HepG2 (cell line): ENCODE data around the gene NECAB2. TPM values are rescaled to one million over a fixed set of nuclear protein-coding genes. Genes with fewer than 3 reads are reported as not detected.

Experiments used
- ATAC-seq: fragments of 200-7000 bp; cut with Tn5 transposase; 3 replicates; pipeline ENCODE4 v1.9.1; 2020; ENCODE audit warnings: mild to moderate bottlenecking, moderate library complexity
- BruUV-seq: library from RNA; stranded (reverse); fragments of 400-500 nt; replicated peaks from 2 replicates; lab custom pipeline; 2021; lab: Mats Ljungman, UMichigan
- CTCF ChIA-PET: fragments of 300-600 bp; formaldehyde crosslinking; extraction: SDS; loops from one replicate; lab custom pipeline; 2021; ENCODE audit warnings: low total read pairs, inconsistent platforms, low intra/inter-chr PET ratio; lab: Yijun Ruan, JAX
- POLR2A ChIA-PET: fragments of 350-600 bp; sonication (Branson Sonifier 250); formaldehyde crosslinking; loops from one replicate; lab custom pipeline; 2020; ENCODE audit warnings: antibody characterized with exemption, inconsistent platforms; lab: Yijun Ruan, JAX
- DNase-seq: peaks from one replicate; pipeline ENCODE4 v3.0.0-alpha.2; 2015; ENCODE audit warnings: low spot score
- FAIRE-seq: peaks from 3 replicates; lab custom pipeline; 2011; peaks lifted over from hg19 to GRCh38; lab: Jason Lieb, UNC
- H2AFZ ChIP-seq: one replicate; pipeline ENCODE4 v1.6.1; 2011; ENCODE audit warnings: low read length, inconsistent platforms
- H3K27ac ChIP-seq: fragments of 300-600 bp; 3 replicates; pipeline ENCODE4 v1.8.0; 2011; ENCODE audit warnings: mixed run types, mild to moderate bottlenecking, mixed read lengths, low read length, inconsistent platforms; ENCODE audit not compliant: insufficient read depth; ENCODE audit errors: extremely low read length
- H3K27me3 ChIP-seq, 2 experiments: fragments of 200-600 bp in 1 of 2; 2 replicates in 1 of 2; 3 replicates in 1 of 2; pipeline versions ENCODE4 v1.6.0 to v1.8.0; 2011; ENCODE audit warnings: low read length in 2 of 2, mild to moderate bottlenecking in 2 of 2, moderate library complexity in 2 of 2, inconsistent platforms in 1 of 2; ENCODE audit not compliant: insufficient read depth in 2 of 2, control insufficient read depth in 1 of 2
- H3K36me3 ChIP-seq, 2 experiments: fragments of 200-600 bp in 1 of 2; replicated peaks in 1 of 2; 2 replicates in 1 of 2; 3 replicates in 1 of 2; pipeline versions ENCODE4 v1.5.1 to v1.8.0; 2011; ENCODE audit warnings: low read length in 2 of 2, inconsistent platforms in 1 of 2; ENCODE audit not compliant: insufficient read depth in 2 of 2, control insufficient read depth in 1 of 2
- H3K4me1 ChIP-seq: 2 replicates; pipeline ENCODE4 v1.5.1; 2012; ENCODE audit warnings: low read length, inconsistent platforms; ENCODE audit not compliant: insufficient read depth
- H3K4me2 ChIP-seq: 2 replicates; pipeline ENCODE4 v1.6.0; 2011; ENCODE audit warnings: low read depth, low read length, inconsistent platforms
- H3K4me3 ChIP-seq, 3 experiments: fragments of 200-600 bp in 1 of 3; sonication (generic), shearing (Covaris generic) in 1 of 3; replicated peaks in 1 of 3; 2 replicates each; pipeline ENCODE4 v1.5.1; 2011 to 2016; ENCODE audit warnings: low read length in 3 of 3, inconsistent platforms in 2 of 3, low read depth in 2 of 3, mild to moderate bottlenecking in 2 of 3, control low read depth in 1 of 3, mixed read lengths in 1 of 3; ENCODE audit not compliant: insufficient read depth in 1 of 3
- H3K79me2 ChIP-seq: one replicate; pipeline ENCODE4 v1.6.1; 2011; ENCODE audit warnings: low read length, inconsistent platforms; ENCODE audit not compliant: insufficient read depth
- H3K9ac ChIP-seq: 2 replicates; pipeline ENCODE4 v1.6.0; 2011; ENCODE audit warnings: mild to moderate bottlenecking, low read depth, low read length, inconsistent platforms; ENCODE audit not compliant: insufficient read depth
- H3K9me3 ChIP-seq: 2 replicates; pipeline ENCODE4 v1.5.1; 2012; ENCODE audit warnings: mild to moderate bottlenecking, low read length
- H4K20me1 ChIP-seq: 2 replicates; pipeline ENCODE4 v1.6.0; 2011; ENCODE audit warnings: inconsistent platforms, mild to moderate bottlenecking, low read length, moderate library complexity; ENCODE audit not compliant: insufficient read depth
- AGO2 ChIP-seq: fragments of 200-400 bp; formaldehyde crosslinking; optimal IDR thresholded peaks from 2 replicates; pipeline ENCODE3; 2017; ENCODE audit warnings: mild to moderate bottlenecking, low read depth, low read length, moderate library complexity
- DMAP1 ChIP-seq: IDR thresholded peaks from 2 replicates; pipeline ENCODE4 v1.6.1; 2016
- MNT ChIP-seq: fragments of 450-650 bp; IDR thresholded peaks from 2 replicates; pipeline ENCODE4 v1.6.1; 2016
- THYN1 ChIP-seq: sonication (generic); formaldehyde crosslinking; IDR thresholded peaks from 2 replicates; pipeline ENCODE4 v1.8.1; 2023; ENCODE audit warnings: low read depth, mild to moderate bottlenecking, moderate library complexity, missing genetic modification reagents, borderline replicate concordance
- ZNF224 ChIP-seq: sonication (generic); formaldehyde crosslinking; IDR thresholded peaks from 2 replicates; pipeline ENCODE4 v1.5.0; 2020; ENCODE audit warnings: mild to moderate bottlenecking, missing genetic modification reagents
- ZNF691 ChIP-seq: sonication (generic); formaldehyde crosslinking; IDR thresholded peaks from 2 replicates; pipeline ENCODE4 v1.4.0; 2020; ENCODE audit warnings: missing genetic modification reagents, low read depth, mild to moderate bottlenecking, borderline replicate concordance
- ZNF776 ChIP-seq: sonication (generic); formaldehyde crosslinking; IDR thresholded peaks from 2 replicates; pipeline ENCODE4 v1.4.0; 2020; ENCODE audit warnings: mild to moderate bottlenecking, missing genetic modification reagents
- WGBS: methylation state at CpG from one replicate; pipeline ENCODE4 v1.1.6; 2017; ENCODE audit warnings: low lambda C conversion rate; 5-methylcytosine and 5-hydroxymethylcytosine counted together
- in situ Hi-C: cut with HindIII; loops from 2 replicates; pipeline ENCODE4 v1.10.0; 2017; ENCODE audit warnings: low pct_unique_long_range_greater_than_20kb; ENCODE audit not compliant: extremely low pct_ligation_motif_present
- intact Hi-C: fragments of 100-400 bp; cut with micrococcal nuclease; formaldehyde crosslinking; loops from one replicate; pipeline ENCODE4 v1.10.0; 2022; ENCODE audit not compliant: unreplicated experiment
- polyA plus RNA-seq, 8 experiments: library from polyadenylated mRNA; depleted of rRNA in 3 of 8; stranded (reverse) in 7 of 8; unstranded in 1 of 8; fragments of >200 nt; fragmentation: Illumina TruSeq in 4 of 8; extraction: Trizol in 4 of 8; gene quantifications; 2 replicates each; pipeline versions ENCODE4 v1.2.1 to v1.2.3, GENCODE V29; 2011 to 2016; ENCODE audit warnings: low read depth in 4 of 8, missing spikeins in 1 of 8, mixed read lengths in 1 of 8; ENCODE audit not compliant: insufficient read depth in 1 of 8
- total RNA-seq, 5 experiments: library from RNA; depleted of rRNA; stranded (reverse); fragments of >200 nt; fragmentation: Illumina TruSeq; extraction: Trizol; gene quantifications; 2 replicates each; pipeline ENCODE4 v1.2.3, GENCODE V29; 2016; ENCODE audit warnings: low read depth in 1 of 5

Gene NECAB2
- total and polyA plus RNA-seq, 2 of the 13 experiments (the other 11 are each of a cell fraction or from before 2014, with no cell fraction given): 0.21 to 0.49 TPM

DNA sequence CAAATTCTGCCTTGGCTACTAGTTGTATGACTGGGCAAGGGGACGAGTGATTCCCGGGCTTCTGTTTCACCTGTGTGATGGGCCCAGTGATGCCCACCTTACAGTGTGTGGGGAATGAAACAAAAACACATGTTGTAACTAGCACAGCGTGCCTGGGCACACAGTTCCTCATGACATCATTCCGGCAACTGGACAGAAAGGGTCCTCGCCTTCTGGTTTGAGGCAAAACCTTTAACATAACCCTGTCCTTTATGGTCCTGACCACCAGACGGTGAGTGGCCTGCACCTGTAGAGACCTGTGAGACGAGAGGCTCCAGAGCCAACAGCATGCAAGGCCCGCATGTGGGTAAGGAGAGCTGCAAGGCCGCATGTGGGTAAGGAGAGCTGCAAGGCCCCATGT, 82.3 kb downstream of the NECAB2 start:
- no peak for ATAC-seq
- Histone ChIP-seq H2AFZ (no peak overlapping the region), H3K4me1 (peaks cover 15% of the 10 kb centered on the region), H3K36me3 (peaks cover 23 to 25% of the 10 kb centered on the region in 2 experiments), H4K20me1 (no peaks in the 10 kb centered on the region; the same call in 1 of the 2 replicates), H3K27ac (no peak overlapping the region), H3K79me2 (no peaks in the 10 kb centered on the region), H3K9ac (no peak overlapping the region), H3K4me2 (no peak overlapping the region), H3K27me3 (no peaks in the 10 kb centered on the region), H3K9me3 (no peaks in the 10 kb centered on the region), H3K4me3 (no peak overlapping the region)
- TF ChIP-seq MNT (0 out of 2 replicates have a peak, but pooled peaks have one; percentile 11), ZNF224 (CRISPR knock-in tag) (no peak), ZNF691 (CRISPR knock-in tag) (no peak)
- ChIA-PET CTCF (no interaction called here), POLR2A (no interaction called here)
- no peak for FAIRE-seq
- DNase-seq: no peak
- in situ Hi-C loops: no loop called here
- intact Hi-C loops: no loop called here
- BruUV-seq: no TSS peak
- WGBS: 92% methylated on average over 9 of the region's 9 CpGs

- in situ Hi-C loops: no loop called here
- Histone ChIP-seq H3K4me2 (no peak overlapping the region), H3K9me3 (no peaks in the 10 kb centered on the region), H4K20me1 (no peaks in the 10 kb centered on the region; the same call in 1 of the 2 replicates), H3K4me3 (no peak overlapping the region), H3K9ac (no peak overlapping the region), H2AFZ (no peak overlapping the region), H3K27ac (no peak overlapping the region), H3K79me2 (no peaks in the 10 kb centered on the region), H3K36me3 (peaks cover 32 to 44% of the 10 kb centered on the region in 2 experiments), H3K27me3 (no peaks in the 10 kb centered on the region), H3K4me1 (peaks cover 15% of the 10 kb centered on the region)
- intact Hi-C loops: no loop called here
- POLR2A ChIA-PET: no interaction called here
- no peak for FAIRE-seq
- TF ChIP-seq AGO2 (peak; percentile 52), DMAP1 (CRISPR knock-in tag) (no peak), ZNF776 (no peak), THYN1 (no peak), MNT (no peak)
- DNase-seq: no peak
- WGBS: 93% methylated on average over 27 of the region's 27 CpGs
- no peak for ATAC-seq
- CTCF ChIA-PET: no interaction called here
- no TSS peak for BruUV-seq
Observed at GRCh38 chr16:84052071-84052622, 84.1 kb downstream of the NECAB2 start.
